ENCODE measurements around the gene ZNF358.

DNA sequence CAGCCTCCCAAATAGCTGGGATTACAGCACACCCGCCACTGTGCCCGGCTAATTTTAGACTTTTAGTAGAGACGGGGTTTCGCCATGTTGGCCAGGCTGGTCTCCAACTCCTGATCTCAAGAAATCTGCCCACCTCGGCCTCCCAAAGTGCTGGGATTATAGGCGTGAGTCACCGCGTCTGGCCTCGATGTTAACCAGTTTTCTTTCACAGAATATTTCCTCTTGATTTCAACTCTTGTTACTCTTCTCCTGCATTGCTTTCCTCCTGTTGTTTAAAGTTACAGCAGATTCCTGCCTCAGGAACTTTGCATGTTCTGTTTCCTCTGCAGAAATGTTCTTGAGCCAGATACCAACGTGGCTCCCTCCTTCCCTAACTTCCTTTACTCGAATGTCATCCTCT lies 23.3 kb upstream of the ZNF358 start:
- TF ChIP-seq, protein P1, sequence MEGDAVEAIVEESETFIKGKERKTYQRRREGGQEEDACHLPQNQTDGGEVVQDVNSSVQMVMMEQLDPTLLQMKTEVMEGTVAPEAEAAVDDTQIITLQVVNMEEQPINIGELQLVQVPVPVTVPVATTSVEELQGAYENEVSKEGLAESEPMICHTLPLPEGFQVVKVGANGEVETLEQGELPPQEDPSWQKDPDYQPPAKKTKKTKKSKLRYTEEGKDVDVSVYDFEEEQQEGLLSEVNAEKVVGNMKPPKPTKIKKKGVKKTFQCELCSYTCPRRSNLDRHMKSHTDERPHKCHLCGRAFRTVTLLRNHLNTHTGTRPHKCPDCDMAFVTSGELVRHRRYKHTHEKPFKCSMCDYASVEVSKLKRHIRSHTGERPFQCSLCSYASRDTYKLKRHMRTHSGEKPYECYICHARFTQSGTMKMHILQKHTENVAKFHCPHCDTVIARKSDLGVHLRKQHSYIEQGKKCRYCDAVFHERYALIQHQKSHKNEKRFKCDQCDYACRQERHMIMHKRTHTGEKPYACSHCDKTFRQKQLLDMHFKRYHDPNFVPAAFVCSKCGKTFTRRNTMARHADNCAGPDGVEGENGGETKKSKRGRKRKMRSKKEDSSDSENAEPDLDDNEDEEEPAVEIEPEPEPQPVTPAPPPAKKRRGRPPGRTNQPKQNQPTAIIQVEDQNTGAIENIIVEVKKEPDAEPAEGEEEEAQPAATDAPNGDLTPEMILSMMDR (conservative IDR thresholded peaks at IDR 0.05 in 1 of 2, IDR thresholded peaks at IDR 0.05 in 1 of 2; ENCODE audit: extremely low read depth in 1 of 2, insufficient read depth in 1 of 2, low read depth in 1 of 2, low read length in 2 of 2) = no peak
- TF ChIP-seq EZH2 (IDR thresholded peaks at IDR 0.05; ENCODE audit: borderline replicate concordance, low read length) = no peak
